PC-9 (cell line): ENCODE data around the gene PPP2R3B. TPM values are rescaled to one million over a fixed set of nuclear protein-coding genes. Genes with fewer than 3 reads are reported as not detected.
"Not testable (repeated sequence)": the region's sequence is repeated elsewhere in the genome, so short reads cannot be mapped to it uniquely, and the experiment has no call there.

Experiments
- BruUV-seq: library from RNA; stranded (reverse); fragments of 400-500 nt; replicated peaks from 2 replicates; lab custom pipeline; 2021; lab: Mats Ljungman, UMichigan
- CTCF ChIA-PET: fragments of 300-600 bp; sonication (Branson Sonifier 250); formaldehyde crosslinking; loops from one replicate; lab custom pipeline; 2022; ENCODE audit warnings: antibody characterized with exemption; lab: Charles Lee
- POLR2A ChIA-PET: fragments of 300-600 bp; sonication (Branson Sonifier 250); formaldehyde crosslinking; loops from one replicate; lab custom pipeline; 2022; ENCODE audit warnings: antibody characterized with exemption; ENCODE audit not compliant: unreplicated experiment; lab: Charles Lee
- DNase-seq, 2 experiments: peaks; one replicate each; pipeline versions ENCODE4 v3.0.0 to v3.0.0-alpha.2; 2015 to 2022; ENCODE audit warnings: mixed read lengths in 1 of 2
- H2AFZ ChIP-seq: fragments of 200-600 bp; sonication (generic); 2 replicates; pipeline ENCODE4 v1.8.1; 2017; ENCODE audit warnings: antibody characterized with exemption
- H3F3A ChIP-seq: fragments of 200-600 bp; sonication (generic); 2 replicates; pipeline ENCODE4 v1.8.1; 2017; ENCODE audit warnings: antibody characterized with exemption, mild to moderate bottlenecking, low read depth; ENCODE audit not compliant: insufficient read depth
- H3K27ac ChIP-seq: fragments of 200-600 bp; sonication (generic); 2 replicates; pipeline ENCODE4 v1.6.1; 2016; ENCODE audit warnings: mixed run types
- H3K27me3 ChIP-seq: fragments of 200-600 bp; sonication (generic); 2 replicates; pipeline ENCODE4 v1.6.1; 2016; ENCODE audit warnings: low read depth, mixed run types; ENCODE audit not compliant: insufficient read depth
- H3K36me3 ChIP-seq: fragments of 200-600 bp; sonication (generic); 2 replicates; pipeline ENCODE4 v1.6.1; 2016; ENCODE audit warnings: low read depth, mixed run types
- H3K4me1 ChIP-seq: fragments of 200-600 bp; sonication (generic); replicated peaks from 2 replicates; pipeline ENCODE4 v1.6.1; 2016; ENCODE audit warnings: mixed run types; ENCODE audit not compliant: insufficient read depth
- H3K4me2 ChIP-seq: fragments of 200-600 bp; sonication (generic); 2 replicates; pipeline ENCODE4 v1.6.1; 2017; ENCODE audit warnings: mixed run types
- H3K4me3 ChIP-seq: fragments of 200-600 bp; sonication (generic); 2 replicates; pipeline ENCODE4 v1.6.1; 2016; ENCODE audit warnings: mixed run types
- H3K79me2 ChIP-seq: fragments of 200-600 bp; sonication (generic); 2 replicates; pipeline ENCODE4 v1.6.1; 2017; ENCODE audit warnings: low read depth, mixed run types
- H3K9me2 ChIP-seq: fragments of 200-600 bp; sonication (generic); 2 replicates; pipeline ENCODE4 v1.8.1; 2017; ENCODE audit warnings: mild to moderate bottlenecking; ENCODE audit not compliant: insufficient read depth
- H3K9me3 ChIP-seq: fragments of 200-600 bp; sonication (generic); 2 replicates; pipeline ENCODE4 v1.8.1; 2016; ENCODE audit warnings: low read depth; ENCODE audit not compliant: insufficient read depth
- H4K20me1 ChIP-seq: fragments of 200-600 bp; sonication (generic); 2 replicates; pipeline ENCODE4 v1.8.1; 2017; ENCODE audit not compliant: insufficient read depth
- EZH2 ChIP-seq: fragments of 200-600 bp; sonication (generic); IDR thresholded peaks from 2 replicates; pipeline ENCODE4 v1.8.0; 2017; ENCODE audit warnings: antibody characterized with exemption, low read depth
- intact Hi-C: fragments of 100-400 bp; cut with micrococcal nuclease; formaldehyde crosslinking; loops from one replicate; pipeline ENCODE4 v1.10.0; 2022; ENCODE audit not compliant: unreplicated experiment
- total RNA-seq: library from RNA; stranded (reverse); gene quantifications from 2 replicates; pipeline ENCODE4 v1.2.3, GENCODE V29; 2021
- TF ChIP-seq, protein P1 (sequence below): fragments of 200-600 bp; sonication (generic); conservative IDR thresholded peaks from 2 replicates; pipeline ENCODE4 v1.6.1; 2017; ENCODE audit warnings: mixed run types, antibody characterized with exemption, mild to moderate bottlenecking, moderate library complexity

The PPP2R3B gene
- total RNA-seq, 1 experiment from 2014 or later: 32.5 TPM

GRCh38 chrX:433771-434170 lies 47.1 kb upstream of the PPP2R3B start:
- peaks cover 52% of the 10 kb centered on the region for H3K27me3 ChIP-seq
- TF ChIP-seq, protein P1, sequence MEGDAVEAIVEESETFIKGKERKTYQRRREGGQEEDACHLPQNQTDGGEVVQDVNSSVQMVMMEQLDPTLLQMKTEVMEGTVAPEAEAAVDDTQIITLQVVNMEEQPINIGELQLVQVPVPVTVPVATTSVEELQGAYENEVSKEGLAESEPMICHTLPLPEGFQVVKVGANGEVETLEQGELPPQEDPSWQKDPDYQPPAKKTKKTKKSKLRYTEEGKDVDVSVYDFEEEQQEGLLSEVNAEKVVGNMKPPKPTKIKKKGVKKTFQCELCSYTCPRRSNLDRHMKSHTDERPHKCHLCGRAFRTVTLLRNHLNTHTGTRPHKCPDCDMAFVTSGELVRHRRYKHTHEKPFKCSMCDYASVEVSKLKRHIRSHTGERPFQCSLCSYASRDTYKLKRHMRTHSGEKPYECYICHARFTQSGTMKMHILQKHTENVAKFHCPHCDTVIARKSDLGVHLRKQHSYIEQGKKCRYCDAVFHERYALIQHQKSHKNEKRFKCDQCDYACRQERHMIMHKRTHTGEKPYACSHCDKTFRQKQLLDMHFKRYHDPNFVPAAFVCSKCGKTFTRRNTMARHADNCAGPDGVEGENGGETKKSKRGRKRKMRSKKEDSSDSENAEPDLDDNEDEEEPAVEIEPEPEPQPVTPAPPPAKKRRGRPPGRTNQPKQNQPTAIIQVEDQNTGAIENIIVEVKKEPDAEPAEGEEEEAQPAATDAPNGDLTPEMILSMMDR: no peak
- TF ChIP-seq EZH2: no peak
- intact Hi-C loops: no loop called here
- ChIA-PET CTCF (no interaction called here), POLR2A (no interaction called here)
- no TSS peak for BruUV-seq
- 0 out of 2 replicates have a peak, but pooled peaks cover 3% of the 10 kb centered on the region for H3K9me3 ChIP-seq
- H3K27ac ChIP-seq: no peak overlapping the region
- H3K9me2 ChIP-seq: no peaks in the 10 kb centered on the region
- no peak overlapping the region for H2AFZ ChIP-seq
- no peak overlapping the region for H3K4me2 ChIP-seq
- no peak overlapping the region for H3K4me3 ChIP-seq
- H3F3A ChIP-seq: no peaks in the 10 kb centered on the region
- no peak for DNase-seq
- no peaks in the 10 kb centered on the region for H3K4me1 ChIP-seq
- H3K79me2 ChIP-seq: no peaks in the 10 kb centered on the region
- H4K20me1 ChIP-seq: no peaks in the 10 kb centered on the region
- no peaks in the 10 kb centered on the region for H3K36me3 ChIP-seq

DNA sequence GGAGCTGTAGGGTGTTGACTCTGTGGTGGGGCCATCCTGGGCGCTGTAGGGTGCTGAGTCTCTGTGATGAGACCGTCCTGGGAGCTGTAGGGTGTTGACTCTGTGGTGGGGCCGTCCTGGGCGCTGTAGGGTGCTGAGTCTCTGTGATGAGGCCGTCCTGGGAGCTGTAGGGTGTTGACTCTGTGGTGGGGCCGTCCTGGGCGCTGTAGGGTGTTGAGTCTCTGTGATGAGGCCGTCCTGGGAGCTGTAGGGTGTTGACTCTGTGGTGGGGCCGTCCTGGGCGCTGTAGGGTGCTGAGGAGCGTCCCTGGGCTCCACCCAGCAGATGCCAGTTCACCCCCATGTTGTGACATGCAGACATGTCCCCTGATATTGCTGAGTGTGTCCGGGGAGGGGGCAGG lies 46.0 kb upstream of the PPP2R3B start:
- intact Hi-C loops, BruUV-seq, H3F3A ChIP-seq, H4K20me1 ChIP-seq, POLR2A ChIA-PET, H3K9me2 ChIP-seq, H3K4me3 ChIP-seq, H3K79me2 ChIP-seq, H3K36me3 ChIP-seq, H3K9me3 ChIP-seq, DNase-seq, CTCF ChIA-PET, H3K4me2 ChIP-seq, H3K27ac ChIP-seq, H3K4me1 ChIP-seq, H2AFZ ChIP-seq: not testable (repeated sequence)
- peaks cover 41% of the 10 kb centered on the region for H3K27me3 ChIP-seq

GRCh38 chrX:431492-432111 lies 44.9 kb upstream of the PPP2R3B start:
- Histone ChIP-seq H3K4me1 (no peaks in the 10 kb centered on the region), H3K4me3 (no peak overlapping the region), H3K9me2 (no peaks in the 10 kb centered on the region), H2AFZ (no peak overlapping the region), H3F3A (no peaks in the 10 kb centered on the region), H3K4me2 (no peak overlapping the region), H3K27me3 (peaks cover 39% of the 10 kb centered on the region), H3K27ac (no peak overlapping the region), H4K20me1 (no peaks in the 10 kb centered on the region), H3K36me3 (no peaks in the 10 kb centered on the region), H3K9me3 (0 out of 2 replicates have a peak, but pooled peaks cover 3% of the 10 kb centered on the region), H3K79me2 (no peaks in the 10 kb centered on the region)
- BruUV-seq: no TSS peak
- ChIA-PET CTCF (no interaction called here), POLR2A (no interaction called here)
- DNase-seq: no peak
- TF ChIP-seq EZH2: no peak
- TF ChIP-seq, protein P1: no peak
- intact Hi-C loops: no loop called here

DNA sequence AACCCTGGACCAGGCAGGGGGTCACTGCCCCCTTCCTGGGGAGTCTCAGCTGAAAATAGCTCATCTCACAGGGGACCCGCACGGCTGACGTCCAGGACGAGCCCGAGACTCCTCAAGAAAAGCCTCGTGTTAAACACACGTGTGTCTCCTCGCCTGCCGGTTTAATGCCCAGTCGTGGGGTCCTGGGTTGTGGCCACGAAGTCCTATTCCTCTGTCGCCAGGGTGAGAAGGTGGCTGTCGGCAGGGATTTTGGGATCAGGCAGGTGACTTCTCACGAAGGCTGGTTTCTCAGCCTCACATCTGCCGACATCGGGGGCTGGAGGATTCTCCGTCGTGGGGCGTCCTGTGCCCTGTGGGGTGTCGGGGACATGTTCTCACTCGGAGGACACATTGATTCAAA lies 44.3 kb upstream of the PPP2R3B start:
- H4K20me1 ChIP-seq: no peaks in the 10 kb centered on the region
- CTCF ChIA-PET: no interaction called here
- H3K27me3 ChIP-seq: peaks cover 41% of the 10 kb centered on the region
- H3K36me3 ChIP-seq: no peaks in the 10 kb centered on the region
- H3F3A ChIP-seq: no peaks in the 10 kb centered on the region
- DNase-seq: no peak
- POLR2A ChIA-PET: no interaction called here
- H3K27ac ChIP-seq: no peak overlapping the region
- intact Hi-C loops: no loop called here
- H3K4me3 ChIP-seq: no peak overlapping the region
- no peak for TF ChIP-seq EZH2
- TF ChIP-seq, protein P1: no peak
- no peak overlapping the region for H3K4me2 ChIP-seq
- H3K4me1 ChIP-seq: no peaks in the 10 kb centered on the region
- H2AFZ ChIP-seq: no peak overlapping the region
- no peaks in the 10 kb centered on the region for H3K9me2 ChIP-seq
- H3K9me3 ChIP-seq: 0 out of 2 replicates have a peak, but pooled peaks cover 3% of the 10 kb centered on the region
- no peaks in the 10 kb centered on the region for H3K79me2 ChIP-seq
- no TSS peak for BruUV-seq
